Neural cell (in vitro differentiated cells): ENCODE measurements around the gene MND1.

ENCODE experiments used
- CTCF ChIP-seq: fragments of 450-650 bp; IDR thresholded peaks from 2 replicates; pipeline ENCODE4 v1.5.1; 2014; ENCODE audit warnings: antibody characterized with exemption, mild to moderate bottlenecking, moderate library complexity; ENCODE audit not compliant: poor library complexity, severe bottlenecking
- EP300 ChIP-seq: fragments of 450-650 bp; conservative IDR thresholded peaks from 2 replicates; pipeline ENCODE4 v1.6.1; 2014; ENCODE audit warnings: antibody characterized with exemption, mild to moderate bottlenecking, moderate library complexity; ENCODE audit not compliant: poor library complexity, severe bottlenecking

- TF ChIP-seq EP300 (no peak), CTCF (no peak)
These were observed 104.8 kb downstream of the MND1 start for GRCh38 chr4:153449338-153449737.
